ENCODE measurements around the gene CHN2.

DNA sequence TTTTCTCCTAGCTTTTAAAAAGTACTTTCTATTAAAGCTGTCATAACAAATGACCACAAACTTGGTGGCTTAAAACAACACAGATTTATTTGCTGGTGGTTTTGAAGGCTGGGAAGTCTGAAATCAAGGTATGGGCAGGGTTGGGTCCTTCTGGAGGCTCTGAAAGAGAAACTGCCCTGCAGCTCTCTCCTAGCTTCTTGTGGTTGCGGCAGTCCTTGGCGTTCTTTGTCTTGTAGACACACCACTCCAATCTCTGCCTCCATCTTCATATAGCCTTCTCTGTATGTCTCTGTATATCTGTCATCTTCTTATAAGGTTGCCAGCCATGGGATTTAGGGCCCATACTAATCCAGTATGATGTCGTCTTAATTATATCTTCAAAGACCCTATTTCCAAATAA, 289.7 kb downstream of the CHN2 start:
- TF ChIP-seq POLR2A (IDR thresholded peaks at IDR 0.05) (no peak), EP300 (IDR thresholded peaks at IDR 0.05) (no peak)
- TF ChIP-seq, protein P1, sequence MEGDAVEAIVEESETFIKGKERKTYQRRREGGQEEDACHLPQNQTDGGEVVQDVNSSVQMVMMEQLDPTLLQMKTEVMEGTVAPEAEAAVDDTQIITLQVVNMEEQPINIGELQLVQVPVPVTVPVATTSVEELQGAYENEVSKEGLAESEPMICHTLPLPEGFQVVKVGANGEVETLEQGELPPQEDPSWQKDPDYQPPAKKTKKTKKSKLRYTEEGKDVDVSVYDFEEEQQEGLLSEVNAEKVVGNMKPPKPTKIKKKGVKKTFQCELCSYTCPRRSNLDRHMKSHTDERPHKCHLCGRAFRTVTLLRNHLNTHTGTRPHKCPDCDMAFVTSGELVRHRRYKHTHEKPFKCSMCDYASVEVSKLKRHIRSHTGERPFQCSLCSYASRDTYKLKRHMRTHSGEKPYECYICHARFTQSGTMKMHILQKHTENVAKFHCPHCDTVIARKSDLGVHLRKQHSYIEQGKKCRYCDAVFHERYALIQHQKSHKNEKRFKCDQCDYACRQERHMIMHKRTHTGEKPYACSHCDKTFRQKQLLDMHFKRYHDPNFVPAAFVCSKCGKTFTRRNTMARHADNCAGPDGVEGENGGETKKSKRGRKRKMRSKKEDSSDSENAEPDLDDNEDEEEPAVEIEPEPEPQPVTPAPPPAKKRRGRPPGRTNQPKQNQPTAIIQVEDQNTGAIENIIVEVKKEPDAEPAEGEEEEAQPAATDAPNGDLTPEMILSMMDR (IDR thresholded peaks at IDR 0.05): no peak

All from upper lobe of left lung (tissue), 4 donors.